ENCODE data around the gene DPY19L3. TPM values are rescaled to one million over a fixed set of nuclear protein-coding genes. Genes with fewer than 3 reads are reported as not detected.
"Not testable (repeated sequence)": the region's sequence is repeated elsewhere in the genome, so short reads cannot be mapped to it uniquely, and the experiment has no call there.

Gene DPY19L3
- total and polyA plus RNA-seq, 2 experiments from 2014 or later, result 12.9 to 51.4 TPM

DNA sequence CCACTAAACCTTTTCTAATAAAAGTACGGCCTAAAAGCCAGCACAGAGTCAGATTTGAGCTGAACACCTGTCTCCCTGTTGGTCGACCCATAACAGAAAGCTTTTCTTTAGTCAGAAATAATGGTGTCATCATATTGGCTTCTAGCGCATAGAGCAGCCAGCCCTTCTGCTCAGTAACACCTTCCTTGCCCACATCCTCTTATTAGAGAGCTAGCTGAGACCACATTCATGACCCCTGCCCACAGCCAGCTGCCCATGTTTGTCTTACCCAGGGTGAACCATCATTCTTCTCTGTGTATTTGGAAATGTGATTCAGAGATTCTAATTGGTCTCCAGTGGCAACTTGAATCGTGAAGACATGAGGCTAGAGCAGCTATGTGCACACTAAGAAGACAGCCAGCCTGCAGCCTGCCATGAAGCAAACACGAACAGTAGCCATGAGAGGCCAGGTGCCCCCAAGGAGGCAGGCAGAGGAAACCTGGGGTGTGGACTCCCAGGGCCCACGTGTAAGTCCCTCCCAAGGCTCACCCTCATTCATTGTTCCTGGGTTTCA, 93.2 kb downstream of the DPY19L3 start:
- Histone ChIP-seq H3K9me2 (replicated peaks; ENCODE audit: insufficient read depth) (no peaks in the 10 kb centered on the region), H3K4me3 (no peak overlapping the region), H3K27me3 (no peaks in the 10 kb centered on the region), H3K36me3 (replicated peaks; ENCODE audit: insufficient read depth, low read depth) (no peaks in the 10 kb centered on the region), H4K20me1 (ENCODE audit: insufficient read depth, poor library complexity, severe bottlenecking) (no peaks in the 10 kb centered on the region), H3K4me2 (no peak overlapping the region), H2AFZ (no peak overlapping the region), H3K4me1 (ENCODE audit: insufficient read depth) (no peaks in the 10 kb centered on the region), H3K9me3 (ENCODE audit: low read depth) (no peaks in the 10 kb centered on the region), H3K27ac (no peak overlapping the region), H3K79me2 (no peaks in the 10 kb centered on the region)
- TF ChIP-seq, protein P1, sequence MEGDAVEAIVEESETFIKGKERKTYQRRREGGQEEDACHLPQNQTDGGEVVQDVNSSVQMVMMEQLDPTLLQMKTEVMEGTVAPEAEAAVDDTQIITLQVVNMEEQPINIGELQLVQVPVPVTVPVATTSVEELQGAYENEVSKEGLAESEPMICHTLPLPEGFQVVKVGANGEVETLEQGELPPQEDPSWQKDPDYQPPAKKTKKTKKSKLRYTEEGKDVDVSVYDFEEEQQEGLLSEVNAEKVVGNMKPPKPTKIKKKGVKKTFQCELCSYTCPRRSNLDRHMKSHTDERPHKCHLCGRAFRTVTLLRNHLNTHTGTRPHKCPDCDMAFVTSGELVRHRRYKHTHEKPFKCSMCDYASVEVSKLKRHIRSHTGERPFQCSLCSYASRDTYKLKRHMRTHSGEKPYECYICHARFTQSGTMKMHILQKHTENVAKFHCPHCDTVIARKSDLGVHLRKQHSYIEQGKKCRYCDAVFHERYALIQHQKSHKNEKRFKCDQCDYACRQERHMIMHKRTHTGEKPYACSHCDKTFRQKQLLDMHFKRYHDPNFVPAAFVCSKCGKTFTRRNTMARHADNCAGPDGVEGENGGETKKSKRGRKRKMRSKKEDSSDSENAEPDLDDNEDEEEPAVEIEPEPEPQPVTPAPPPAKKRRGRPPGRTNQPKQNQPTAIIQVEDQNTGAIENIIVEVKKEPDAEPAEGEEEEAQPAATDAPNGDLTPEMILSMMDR (IDR thresholded peaks at IDR 0.05; ENCODE audit: poor library complexity), result no peak
- no peak for TF ChIP-seq EZH2phosphoT487 (IDR thresholded peaks at IDR 0.05; ENCODE audit: low read depth, severe bottlenecking, unreplicated experiment)
- no peak for TF ChIP-seq EZH2 (IDR thresholded peaks at IDR 0.05; ENCODE audit: borderline replicate concordance)
- no peak for DNase-seq (ENCODE audit: low spot score)
- 72% methylated on average over 6 of the region's 6 CpGs for WGBS (ENCODE audit: low lambda C conversion rate, missing lambda C conversion rate)

DNA sequence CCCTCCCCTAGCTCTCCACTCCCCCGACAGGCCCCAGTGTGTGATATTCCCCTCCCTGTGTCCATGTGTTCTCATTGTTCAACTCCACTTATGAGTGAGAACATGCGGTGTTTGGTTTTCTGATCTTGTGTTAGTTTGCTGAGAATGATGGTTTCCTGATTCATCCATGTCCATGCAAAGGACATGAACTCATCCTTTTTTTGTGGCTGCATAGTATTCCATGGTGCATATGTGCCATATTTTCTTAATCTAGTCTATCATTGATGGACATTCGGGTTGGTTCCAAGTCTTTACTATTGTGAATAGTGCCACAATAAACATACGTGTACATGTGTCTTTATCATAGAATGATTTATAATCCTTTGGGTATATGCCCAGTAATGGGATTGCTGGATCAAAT, 106.9 kb downstream of the DPY19L3 start:
- H4K20me1 ChIP-seq (ENCODE audit: insufficient read depth, poor library complexity, severe bottlenecking); H3K27ac ChIP-seq; H3K9me2 ChIP-seq (replicated peaks; ENCODE audit: insufficient read depth); H3K9me3 ChIP-seq (ENCODE audit: low read depth); H3K4me2 ChIP-seq; H3K27me3 ChIP-seq; H3K4me3 ChIP-seq; H2AFZ ChIP-seq; H3K4me1 ChIP-seq (ENCODE audit: insufficient read depth); H3K79me2 ChIP-seq; H3K36me3 ChIP-seq (replicated peaks; ENCODE audit: insufficient read depth, low read depth); DNase-seq (ENCODE audit: low spot score): not testable (repeated sequence)
- WGBS (ENCODE audit: low lambda C conversion rate, missing lambda C conversion rate), result 88% methylated on average over 4 of the region's 4 CpGs

DNA sequence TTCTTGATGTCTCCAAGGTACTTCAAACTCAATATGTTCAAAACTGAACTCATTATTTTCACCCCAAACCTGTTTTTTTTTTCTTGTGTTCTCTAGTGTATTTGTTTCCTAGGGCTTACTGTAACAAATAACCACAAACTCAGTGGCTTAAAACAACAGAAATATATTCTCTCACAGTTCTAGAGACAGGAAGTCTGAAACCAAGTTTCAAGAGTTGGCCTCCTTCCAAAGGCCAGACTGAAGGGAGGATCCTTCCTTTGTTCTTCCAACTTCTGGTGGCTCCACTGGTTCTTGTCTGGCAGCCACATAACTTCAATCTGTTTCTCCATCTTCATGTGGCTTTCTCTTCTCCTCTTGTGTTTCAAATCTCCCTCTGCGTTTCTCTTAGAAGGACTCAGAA, 113.5 kb downstream of the DPY19L3 start:
- Histone ChIP-seq H3K4me2 (no peak overlapping the region), H3K9me3 (ENCODE audit: low read depth) (no peaks in the 10 kb centered on the region), H4K20me1 (ENCODE audit: insufficient read depth, poor library complexity, severe bottlenecking) (no peaks in the 10 kb centered on the region), H3K27me3 (no peaks in the 10 kb centered on the region), H3K9me2 (replicated peaks; ENCODE audit: insufficient read depth) (no peaks in the 10 kb centered on the region), H3K27ac (no peak overlapping the region), H3K4me1 (ENCODE audit: insufficient read depth) (no peaks in the 10 kb centered on the region), H3K36me3 (replicated peaks; ENCODE audit: insufficient read depth, low read depth) (no peaks in the 10 kb centered on the region), H2AFZ (no peak overlapping the region), H3K4me3 (no peak overlapping the region), H3K79me2 (no peaks in the 10 kb centered on the region)
- TF ChIP-seq, protein P1 (IDR thresholded peaks at IDR 0.05; ENCODE audit: poor library complexity), result no peak
- no peak for TF ChIP-seq EZH2 (IDR thresholded peaks at IDR 0.05; ENCODE audit: borderline replicate concordance)
- no peak for TF ChIP-seq EZH2phosphoT487 (IDR thresholded peaks at IDR 0.05; ENCODE audit: low read depth, severe bottlenecking, unreplicated experiment)
- no peak for DNase-seq (ENCODE audit: low spot score)
- 0% methylated on average over 1 of the region's 1 CpG for WGBS (ENCODE audit: low lambda C conversion rate, missing lambda C conversion rate)

DNA sequence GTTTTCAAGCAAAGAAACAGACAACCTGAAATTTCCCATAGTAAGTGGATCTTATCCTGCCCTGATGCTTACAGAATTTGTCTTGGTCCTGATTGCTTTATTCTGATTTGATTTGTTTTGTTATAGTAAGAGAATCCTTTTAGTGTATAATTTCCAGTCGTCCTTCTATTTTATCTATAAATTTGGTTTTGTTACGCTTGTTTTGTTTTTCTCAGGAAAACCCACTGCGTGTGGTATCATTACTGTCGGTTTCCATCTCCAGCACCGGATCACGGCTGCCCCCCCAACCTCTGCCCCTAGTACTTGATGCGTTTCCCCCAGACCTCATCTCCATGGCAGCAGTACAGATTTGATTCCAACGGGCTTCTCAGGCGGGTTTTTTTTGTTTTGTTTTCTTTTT, 117.4 kb downstream of the DPY19L3 start:
- no peak overlapping the region for H3K4me3 ChIP-seq
- no peak overlapping the region for H3K4me2 ChIP-seq
- no peak for DNase-seq (ENCODE audit: low spot score)
- H3K27me3 ChIP-seq, result no peaks in the 10 kb centered on the region
- no peak overlapping the region for H3K27ac ChIP-seq
- 88% methylated on average over 9 of the region's 9 CpGs for WGBS (ENCODE audit: low lambda C conversion rate, missing lambda C conversion rate)
- H2AFZ ChIP-seq, result no peak overlapping the region
- H3K9me3 ChIP-seq (ENCODE audit: low read depth), result no peaks in the 10 kb centered on the region
- H3K79me2 ChIP-seq, result no peaks in the 10 kb centered on the region
- no peaks in the 10 kb centered on the region for H3K9me2 ChIP-seq (replicated peaks; ENCODE audit: insufficient read depth)
- TF ChIP-seq EZH2phosphoT487 (IDR thresholded peaks at IDR 0.05; ENCODE audit: low read depth, severe bottlenecking, unreplicated experiment), result no peak
- TF ChIP-seq, protein P1 (IDR thresholded peaks at IDR 0.05; ENCODE audit: poor library complexity), result no peak
- no peak for TF ChIP-seq EZH2 (IDR thresholded peaks at IDR 0.05; ENCODE audit: borderline replicate concordance)
- H4K20me1 ChIP-seq (ENCODE audit: insufficient read depth, poor library complexity, severe bottlenecking), result no peaks in the 10 kb centered on the region
- no peaks in the 10 kb centered on the region for H3K4me1 ChIP-seq (ENCODE audit: insufficient read depth)
- no peaks in the 10 kb centered on the region for H3K36me3 ChIP-seq (replicated peaks; ENCODE audit: insufficient read depth, low read depth)
